Measurements from ENCODE around the gene CNNM3.

The CNNM3 gene

DNA sequence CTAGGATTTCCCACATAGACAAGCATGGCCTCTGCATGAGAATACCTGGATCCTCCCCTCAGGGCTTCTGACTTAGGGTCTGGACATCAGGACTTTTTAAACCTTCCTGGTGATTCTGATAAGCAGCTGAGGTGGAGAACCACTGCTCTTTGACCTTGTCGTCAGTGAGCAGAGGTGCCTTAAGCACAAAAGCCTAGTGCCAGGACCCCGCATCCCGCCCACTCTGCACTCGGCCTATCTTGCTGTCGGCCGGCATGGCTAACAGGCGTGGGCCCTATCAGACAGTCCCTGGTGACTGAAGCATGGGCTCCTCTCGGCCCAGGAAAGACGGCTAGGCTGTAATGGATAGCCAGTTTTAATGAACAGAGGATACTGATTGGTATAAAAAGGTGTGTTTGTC, 21.5 kb downstream of the CNNM3 start:
- TF ChIP-seq TAF1 (IDR thresholded peaks at IDR 0.05; ENCODE audit: low read depth, low read length): no peak
- TF ChIP-seq POU2F2 (IDR thresholded peaks at IDR 0.05; ENCODE audit: low read depth, low read length): no peak
- no peak for TF ChIP-seq POLR2AphosphoS5 (IDR thresholded peaks at IDR 0.05; ENCODE audit: low read depth, low read length)
- TF ChIP-seq SPI1 (IDR thresholded peaks at IDR 0.05; ENCODE audit: low read depth, low read length): no peak
- no peak for TF ChIP-seq POLR2A (IDR thresholded peaks at IDR 0.05; ENCODE audit: low read depth, low read length)
- no peak for TF ChIP-seq PAX5 (IDR thresholded peaks at IDR 0.05; ENCODE audit: insufficient read depth, low read length, severe bottlenecking)
- FAIRE-seq (no peak), DNase-seq (ENCODE audit: insufficient read length, low spot score) (no peak)

DNA sequence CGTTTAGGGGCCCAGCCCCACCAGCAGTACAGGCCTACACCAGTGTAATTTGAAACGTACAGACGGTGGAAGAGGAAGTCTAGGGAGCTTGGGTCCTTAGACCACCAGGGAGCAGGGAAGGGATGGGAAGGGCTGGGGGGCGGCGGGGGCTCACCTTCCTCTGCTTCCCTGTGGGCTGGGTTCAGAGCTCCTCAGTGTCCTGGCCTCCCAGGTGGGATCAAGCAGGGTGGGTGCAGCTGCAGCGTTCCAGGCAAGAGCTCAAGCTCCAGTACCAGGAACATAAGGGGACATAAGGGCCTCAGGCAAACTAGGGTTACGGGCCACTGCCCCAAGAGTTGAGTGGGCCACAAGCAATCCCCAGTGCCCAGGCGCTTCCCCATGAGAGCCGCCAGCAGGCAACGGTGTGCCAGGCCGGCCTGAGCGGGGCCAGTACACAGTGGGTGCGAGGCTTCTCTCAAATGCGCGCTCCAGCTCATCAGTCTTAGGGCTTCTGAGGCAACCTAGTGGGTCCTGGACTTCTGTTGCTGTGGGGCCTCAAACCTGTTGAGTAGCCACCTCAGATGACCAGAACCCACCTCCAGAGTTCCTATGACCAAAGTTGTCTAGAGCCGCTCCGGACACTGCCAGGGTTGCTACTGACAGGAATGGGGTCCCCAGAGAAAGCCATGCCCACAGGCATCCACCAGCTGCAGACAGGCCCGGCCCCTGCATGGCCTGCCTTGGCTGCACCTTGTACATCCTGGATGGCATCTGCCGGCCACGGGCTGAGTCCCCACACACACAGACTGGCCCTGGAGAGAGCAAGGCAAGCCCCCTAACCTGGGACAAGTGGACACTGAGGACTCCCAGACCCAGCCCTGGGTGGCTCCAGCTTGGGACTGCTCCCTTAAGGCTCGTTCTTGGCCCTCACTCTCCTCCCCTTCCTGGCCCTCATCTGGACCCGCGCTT, 22.6 kb downstream of the CNNM3 start:
- TF ChIP-seq PAX5 (IDR thresholded peaks at IDR 0.05; ENCODE audit: insufficient read depth, low read length, severe bottlenecking) (no peak), TAF1 (IDR thresholded peaks at IDR 0.05; ENCODE audit: low read depth, low read length) (no peak), POU2F2 (IDR thresholded peaks at IDR 0.05; ENCODE audit: low read depth, low read length) (no peak), POLR2A (IDR thresholded peaks at IDR 0.05; ENCODE audit: low read depth, low read length) (no peak), POLR2AphosphoS5 (IDR thresholded peaks at IDR 0.05; ENCODE audit: low read depth, low read length) (no peak), SPI1 (IDR thresholded peaks at IDR 0.05; ENCODE audit: low read depth, low read length) (no peak)
- DNase-seq (ENCODE audit: insufficient read length, low spot score): no peak
- FAIRE-seq: no peak

DNA sequence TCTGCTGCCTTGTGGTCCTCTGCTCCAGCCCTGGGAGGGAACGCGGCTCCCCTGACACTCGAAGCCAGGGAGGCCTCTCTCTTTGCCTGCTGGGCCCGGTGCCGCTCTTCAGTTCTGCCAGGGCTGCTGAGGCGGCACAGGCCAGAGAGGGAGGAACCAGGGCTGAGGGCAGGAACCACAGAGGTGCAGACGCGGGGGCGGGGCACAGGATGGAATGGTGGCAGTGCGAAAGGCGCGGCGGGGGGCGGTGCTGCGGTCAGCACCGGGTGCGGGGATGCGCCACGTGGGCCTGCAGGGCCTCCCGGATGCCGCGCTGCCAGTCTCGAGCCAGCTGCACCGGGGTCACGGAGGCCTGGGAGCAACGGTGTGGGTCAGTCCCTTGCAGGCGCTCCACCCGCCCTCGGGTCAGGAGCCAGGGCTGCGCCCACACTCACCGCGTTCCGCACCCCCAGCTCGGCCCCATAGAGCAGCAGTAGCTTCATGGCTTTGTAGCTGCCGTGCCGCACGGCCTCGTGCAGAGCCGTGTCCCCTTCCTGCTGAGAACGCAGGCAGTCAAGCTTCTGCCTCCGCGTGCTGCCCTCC, 23.3 kb downstream of the CNNM3 start:
- DNase-seq (ENCODE audit: insufficient read length, low spot score): peak; percentile 46
- FAIRE-seq: peak; percentile 84
- TF ChIP-seq POLR2A (IDR thresholded peaks at IDR 0.05; ENCODE audit: low read depth, low read length): no peak; the same call in 1 of the 2 replicates
- TF ChIP-seq SPI1 (IDR thresholded peaks at IDR 0.05; ENCODE audit: low read depth, low read length): no peak
- TF ChIP-seq TAF1 (IDR thresholded peaks at IDR 0.05; ENCODE audit: low read depth, low read length): no peak
- no peak for TF ChIP-seq POU2F2 (IDR thresholded peaks at IDR 0.05; ENCODE audit: low read depth, low read length)
- no peak for TF ChIP-seq POLR2AphosphoS5 (IDR thresholded peaks at IDR 0.05; ENCODE audit: low read depth, low read length)
- no peak for TF ChIP-seq PAX5 (IDR thresholded peaks at IDR 0.05; ENCODE audit: insufficient read depth, low read length, severe bottlenecking)

DNA sequence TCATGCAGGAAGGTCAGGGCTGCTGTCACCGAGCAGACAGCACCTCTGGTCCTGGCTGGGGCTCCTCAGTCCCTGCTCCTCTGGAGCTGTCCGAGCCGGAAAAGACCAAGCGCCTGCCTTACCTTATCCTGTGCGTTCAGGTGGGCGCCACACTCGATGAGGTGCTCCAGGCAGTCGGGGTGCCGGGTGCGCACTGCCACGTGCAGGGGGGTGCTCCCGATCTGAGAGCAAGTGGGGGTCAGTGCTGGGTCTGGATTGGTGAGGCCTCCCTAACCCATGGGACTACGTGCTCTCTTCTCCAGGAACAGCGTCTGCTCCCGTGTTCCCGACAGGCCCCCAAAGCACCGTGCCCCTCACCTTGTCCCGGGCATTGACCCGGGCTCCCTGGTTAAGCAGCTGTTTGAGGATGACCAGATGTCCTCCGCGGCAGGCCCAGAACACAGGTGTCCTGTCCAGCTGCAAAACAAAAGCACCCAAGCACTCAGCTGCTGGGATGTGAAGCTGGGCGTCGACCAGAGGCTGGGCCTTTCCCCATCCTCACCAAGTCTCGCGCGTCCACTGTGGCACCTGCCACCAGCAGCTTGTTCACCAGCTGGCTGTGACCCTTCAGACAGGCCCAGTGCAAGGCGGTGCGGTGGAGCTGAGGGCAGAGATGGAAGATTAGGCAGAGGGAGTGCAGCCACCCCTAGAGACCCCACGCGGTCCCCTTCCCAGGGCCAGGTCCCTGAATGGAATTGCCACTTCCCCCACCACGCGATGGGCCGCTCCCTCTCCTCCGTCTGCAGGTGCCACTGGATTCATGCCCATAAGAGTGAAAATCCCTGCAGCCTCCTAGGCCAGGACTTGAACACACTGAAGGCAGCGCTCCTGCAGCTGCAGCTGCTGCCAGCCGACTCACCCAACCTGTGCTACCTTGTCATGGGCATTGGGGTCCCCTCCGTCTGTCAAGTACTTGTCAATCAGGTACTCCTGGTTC, 24.1 kb downstream of the CNNM3 start:
- TF ChIP-seq POLR2A (IDR thresholded peaks at IDR 0.05; ENCODE audit: low read depth, low read length) (no peak), SPI1 (IDR thresholded peaks at IDR 0.05; ENCODE audit: low read depth, low read length) (no peak), POLR2AphosphoS5 (IDR thresholded peaks at IDR 0.05; ENCODE audit: low read depth, low read length) (no peak), TAF1 (IDR thresholded peaks at IDR 0.05; ENCODE audit: low read depth, low read length) (no peak), PAX5 (IDR thresholded peaks at IDR 0.05; ENCODE audit: insufficient read depth, low read length, severe bottlenecking) (no peak), POU2F2 (IDR thresholded peaks at IDR 0.05; ENCODE audit: low read depth, low read length) (no peak)
- FAIRE-seq (no peak), DNase-seq (ENCODE audit: insufficient read length, low spot score) (no peak)

DNA sequence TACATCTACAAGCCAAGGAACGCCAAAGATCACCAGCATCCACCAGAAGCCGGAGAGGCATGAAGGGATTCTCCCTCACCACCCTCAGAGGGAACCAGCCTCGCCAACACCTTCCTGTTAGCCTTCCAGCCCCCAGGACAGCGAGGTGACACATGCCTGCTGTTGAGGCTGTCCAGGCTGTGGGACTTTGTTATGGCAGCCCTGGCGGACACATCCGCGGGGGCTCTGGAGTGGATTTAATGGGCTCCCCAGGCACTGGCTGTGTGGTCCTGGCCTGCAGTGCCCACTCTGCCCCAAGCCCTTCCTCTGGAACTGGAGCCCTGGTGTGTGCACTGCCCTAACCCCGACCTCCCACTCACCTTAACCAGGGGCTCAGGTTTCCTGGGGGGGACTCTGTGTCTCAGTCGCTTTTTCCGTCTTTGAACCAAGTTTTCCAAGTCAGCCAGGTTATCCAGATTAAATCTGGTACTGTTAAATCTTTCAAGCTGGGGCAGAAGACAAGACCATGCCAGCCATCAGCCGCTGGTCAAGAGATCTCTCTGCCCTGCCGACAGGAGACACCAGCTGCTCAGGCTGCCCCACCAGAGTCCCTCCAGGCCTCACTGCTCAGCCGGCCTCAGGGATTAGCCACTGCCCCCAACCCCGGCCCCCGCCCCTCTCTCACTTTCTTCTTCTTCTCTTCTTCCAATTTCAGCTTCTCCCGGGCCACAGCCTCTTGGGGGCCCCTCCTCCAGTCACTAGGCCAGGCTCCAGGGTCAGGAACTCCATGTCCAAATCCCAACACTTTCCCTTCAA, 25.8 kb downstream of the CNNM3 start:
- FAIRE-seq: no peak
- no peak for TF ChIP-seq POLR2AphosphoS5 (IDR thresholded peaks at IDR 0.05; ENCODE audit: low read depth, low read length)
- TF ChIP-seq PAX5 (IDR thresholded peaks at IDR 0.05; ENCODE audit: insufficient read depth, low read length, severe bottlenecking): no peak
- no peak for DNase-seq (ENCODE audit: insufficient read length, low spot score)

DNA sequence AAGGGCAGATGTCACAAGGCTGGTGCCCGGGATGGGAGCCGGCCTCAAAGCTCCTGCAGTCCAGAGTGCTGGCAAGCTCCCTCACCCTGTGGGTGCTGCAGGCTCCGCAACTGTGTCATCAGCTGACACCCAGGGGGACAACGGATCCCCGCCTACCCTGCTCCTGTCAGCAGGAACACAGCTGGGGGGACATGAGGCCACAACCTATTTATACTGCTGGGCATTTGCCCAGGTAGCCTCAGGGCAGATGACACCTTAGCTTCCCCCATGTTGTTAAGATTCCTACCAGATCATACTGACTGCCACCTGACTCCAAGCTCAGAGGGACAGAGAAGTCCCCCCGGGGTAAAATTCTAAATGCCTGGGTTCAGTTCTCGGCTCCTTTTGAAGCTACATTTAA, 26.5 kb downstream of the CNNM3 start:
- TF ChIP-seq TAF1 (IDR thresholded peaks at IDR 0.05; ENCODE audit: low read depth, low read length) (no peak), SPI1 (IDR thresholded peaks at IDR 0.05; ENCODE audit: low read depth, low read length) (no peak)
- no peak for DNase-seq (ENCODE audit: insufficient read length, low spot score)
- FAIRE-seq: no peak

DNA sequence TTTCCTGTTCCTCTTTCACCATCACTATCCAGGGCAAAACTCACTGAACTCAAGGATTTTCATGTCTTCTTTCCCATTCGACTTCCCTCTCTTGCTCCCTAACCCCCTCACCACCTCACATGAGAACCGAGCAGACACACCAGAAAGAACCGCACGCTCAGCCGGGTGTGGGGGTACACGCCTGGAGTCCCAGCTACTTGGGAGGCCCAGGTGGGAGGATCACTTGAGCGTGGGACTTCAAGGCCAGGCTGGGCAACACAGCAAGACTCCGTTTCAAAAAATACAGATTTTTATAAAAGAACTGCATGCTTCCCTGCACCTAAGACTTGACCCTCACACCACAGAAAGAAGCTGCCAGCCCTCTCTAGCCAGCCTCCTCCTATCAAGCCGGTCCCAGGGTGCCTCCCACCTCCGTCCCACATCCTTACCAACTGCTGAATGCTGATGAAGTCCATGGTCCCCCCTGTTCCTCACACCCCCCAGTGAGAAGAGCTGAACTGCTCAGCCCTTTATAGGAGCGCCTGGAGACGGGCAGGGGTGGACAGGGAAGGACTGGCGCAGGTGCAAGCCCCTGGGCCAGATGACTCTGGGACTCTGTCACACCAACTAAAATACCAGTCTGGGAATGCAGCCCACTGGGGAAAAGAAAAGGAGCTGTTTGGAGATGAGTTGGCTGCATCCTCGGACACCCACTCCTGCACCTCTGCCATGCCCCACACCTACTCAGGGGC, 27.6 kb downstream of the CNNM3 start, which contains the start of gene ANKRD23:
Gene ANKRD23, minus strand, starts transcription at position 484 of the 731 bp plus-strand sequence. Its CDS starts 29 bp downstream, at position 455.
- no peak for DNase-seq (ENCODE audit: insufficient read length, low spot score)
- FAIRE-seq: no peak
- TF ChIP-seq PAX5 (IDR thresholded peaks at IDR 0.05; ENCODE audit: insufficient read depth, low read length, severe bottlenecking) (no peak), POLR2AphosphoS5 (IDR thresholded peaks at IDR 0.05; ENCODE audit: low read depth, low read length) (no peak), TAF1 (IDR thresholded peaks at IDR 0.05; ENCODE audit: low read depth, low read length) (no peak), POU2F2 (IDR thresholded peaks at IDR 0.05; ENCODE audit: low read depth, low read length) (no peak), POLR2A (IDR thresholded peaks at IDR 0.05; ENCODE audit: low read depth, low read length) (no peak), SPI1 (IDR thresholded peaks at IDR 0.05; ENCODE audit: low read depth, low read length) (no peak)

DNA sequence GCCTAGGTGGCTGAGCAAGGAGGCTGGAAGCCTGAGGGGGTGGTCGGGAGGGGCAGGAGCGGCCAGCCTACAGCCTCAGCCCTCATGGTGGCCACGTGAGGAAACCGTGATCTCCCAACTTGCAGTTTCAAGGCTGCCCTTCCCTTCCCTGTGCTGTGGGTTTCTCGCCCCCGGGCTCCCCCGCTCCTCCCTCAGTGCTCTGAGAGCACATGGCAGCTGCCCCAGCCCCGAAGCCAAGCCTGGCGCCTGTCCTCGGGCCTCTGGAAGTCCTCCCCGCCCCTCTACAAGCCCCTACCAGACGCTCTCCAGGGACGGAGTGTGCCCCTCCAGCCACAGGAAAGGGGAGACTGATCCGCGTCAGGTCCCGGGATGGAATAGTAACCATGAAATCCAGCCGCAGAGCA, 28.3 kb downstream of the CNNM3 start:
- TF ChIP-seq PAX5 (IDR thresholded peaks at IDR 0.05; ENCODE audit: insufficient read depth, low read length, severe bottlenecking) (no peak), POLR2AphosphoS5 (IDR thresholded peaks at IDR 0.05; ENCODE audit: low read depth, low read length) (no peak), POU2F2 (IDR thresholded peaks at IDR 0.05; ENCODE audit: low read depth, low read length) (no peak), SPI1 (IDR thresholded peaks at IDR 0.05; ENCODE audit: low read depth, low read length) (no peak), TAF1 (IDR thresholded peaks at IDR 0.05; ENCODE audit: low read depth, low read length) (no peak)
- FAIRE-seq (no peak), DNase-seq (ENCODE audit: insufficient read length, low spot score) (no peak)
